ENCODE results near the gene CKM.
"Not testable (repeated sequence)": the region's sequence is repeated elsewhere in the genome, so short reads cannot be mapped to it uniquely, and the experiment has no call there.

The CKM gene

DNA sequence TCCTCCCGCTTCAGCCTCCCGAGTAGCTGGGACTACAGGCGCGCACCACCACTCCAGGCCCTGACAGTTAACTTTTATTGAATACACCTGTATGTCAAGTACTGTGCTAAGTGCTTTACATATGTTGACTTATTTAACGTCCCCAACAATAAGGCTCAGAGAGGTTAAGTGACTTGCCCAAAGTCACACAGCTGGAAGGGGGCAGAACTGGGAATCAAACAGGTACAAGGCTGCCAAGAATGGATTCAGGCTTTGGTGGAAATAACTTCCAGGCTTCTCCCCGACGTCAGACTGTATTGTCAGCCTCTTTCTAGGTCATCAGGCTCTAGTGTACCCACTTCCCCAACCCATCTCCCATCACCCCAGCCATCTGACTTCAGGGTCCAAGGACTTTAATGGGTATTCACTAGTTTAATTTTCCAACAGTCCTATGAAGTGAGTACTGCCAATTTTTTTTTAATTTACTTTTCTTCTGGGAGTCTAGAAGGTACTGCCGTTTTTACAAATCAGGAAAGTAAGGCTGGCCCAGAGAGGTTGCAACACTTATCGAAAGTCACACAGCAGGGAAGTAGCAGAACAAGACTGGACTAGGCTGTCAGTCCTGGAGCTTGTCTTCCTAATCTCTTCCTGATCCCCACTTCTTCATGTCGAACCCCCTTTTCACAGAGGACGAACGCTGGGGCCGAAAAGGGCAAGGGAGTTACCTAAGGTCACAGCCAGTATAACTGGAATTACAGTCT is 4.9 kb upstream of the CKM start:
- in situ Hi-C loops (cut with HindIII; ENCODE audit: low pct_ligation_motif_present, low pct_unique_long_range_greater_than_20kb, low sequenced_read_pairs): no loop called here
- no peak for DNase-seq

DNA sequence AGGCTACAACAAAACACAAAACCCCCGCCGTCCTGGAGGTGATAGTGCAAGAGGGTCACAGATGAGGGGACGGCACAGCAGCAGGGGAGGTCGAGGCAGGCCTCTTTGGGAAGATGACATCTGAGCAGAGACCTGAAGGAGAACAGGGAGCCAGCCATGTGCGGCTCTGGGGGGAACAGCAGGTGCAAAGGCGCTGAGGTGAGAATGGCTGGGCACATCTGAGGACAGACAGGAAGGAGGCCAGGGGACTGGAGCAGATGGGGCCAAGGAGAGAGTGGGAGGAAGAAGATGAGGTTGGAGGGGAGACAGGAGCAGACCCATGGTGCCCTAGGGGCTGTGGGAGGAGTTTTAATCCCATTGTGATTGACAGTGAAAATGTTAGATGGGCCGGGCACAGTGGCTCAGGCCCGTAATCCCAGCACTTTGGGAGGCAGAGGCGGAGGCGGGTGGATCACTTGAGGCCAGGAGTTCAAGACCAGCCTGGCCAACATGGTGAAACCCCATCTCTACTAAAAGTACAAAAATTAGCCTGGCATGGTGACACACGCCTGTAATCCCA is 1.8 kb upstream of the CKM start:
- DNase-seq: no peak
- in situ Hi-C loops (cut with HindIII; ENCODE audit: low pct_ligation_motif_present, low pct_unique_long_range_greater_than_20kb, low sequenced_read_pairs): no loop called here

DNA sequence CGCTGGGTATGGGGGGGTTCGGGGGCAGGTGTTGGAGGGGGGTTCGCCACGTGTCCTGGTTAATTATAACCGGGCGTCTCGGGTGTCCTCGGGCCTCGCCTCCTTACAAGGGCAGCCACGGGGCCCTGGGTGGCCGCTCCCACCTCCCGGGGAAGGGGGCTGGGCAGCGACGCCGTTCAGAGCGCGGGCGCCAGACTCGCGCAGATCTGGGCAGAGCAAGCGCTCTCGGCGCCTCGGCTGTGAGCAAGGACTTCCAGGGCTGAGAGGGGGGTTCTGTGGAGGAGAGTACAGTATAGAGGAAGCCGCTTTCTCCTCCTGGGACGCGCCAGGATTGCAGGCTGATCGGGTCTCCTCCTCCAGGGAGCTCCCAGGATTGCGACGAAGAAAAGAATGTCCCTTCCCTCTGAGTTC is 1.0 kb upstream of the CKM start:
- no peak for DNase-seq
- in situ Hi-C loops (cut with HindIII; ENCODE audit: low pct_ligation_motif_present, low pct_unique_long_range_greater_than_20kb, low sequenced_read_pairs): no loop called here

DNA sequence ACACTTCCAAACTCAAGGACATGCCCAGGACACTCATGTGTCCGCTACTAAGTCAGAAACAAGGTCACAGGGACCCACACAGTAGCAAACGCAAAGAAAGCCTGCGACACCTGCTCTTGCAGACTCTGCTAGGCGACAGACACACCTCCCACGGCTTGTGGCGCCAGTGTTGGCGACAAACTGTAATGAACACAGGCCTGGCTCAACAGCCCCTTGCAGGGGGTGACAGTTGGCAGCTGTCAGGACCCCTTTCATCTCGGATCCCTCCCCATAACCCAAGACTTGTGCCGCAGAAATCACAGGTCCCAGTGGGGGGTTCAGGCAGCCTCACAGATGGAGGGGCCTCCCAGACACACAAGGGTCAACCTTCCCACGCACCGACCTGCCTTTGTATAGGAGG is 364 bp downstream of the CKM start:
- in situ Hi-C loops (cut with HindIII; ENCODE audit: low pct_ligation_motif_present, low pct_unique_long_range_greater_than_20kb, low sequenced_read_pairs): no loop called here
- no peak for DNase-seq

DNA sequence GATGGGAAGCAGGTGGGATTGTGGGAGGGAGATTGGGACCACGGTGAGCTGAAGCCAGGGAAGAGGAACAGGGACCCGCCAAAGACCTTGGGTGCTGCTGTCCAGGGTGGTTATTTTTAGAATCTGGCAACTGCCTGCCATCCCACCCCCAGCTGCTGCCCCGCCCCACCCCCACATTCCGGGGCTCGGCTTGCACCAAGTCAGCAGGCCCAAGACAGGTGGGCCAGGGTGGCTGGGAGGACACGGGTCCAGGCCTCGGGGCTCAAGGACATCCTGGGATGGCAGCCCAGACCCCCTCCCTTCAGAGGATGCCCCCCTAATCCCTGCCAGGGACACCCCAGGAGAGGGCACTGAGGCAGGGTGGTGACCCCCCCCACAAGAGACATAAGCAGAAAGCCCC is 827 bp downstream of the CKM start:
- no peak for DNase-seq
- in situ Hi-C loops (cut with HindIII; ENCODE audit: low pct_ligation_motif_present, low pct_unique_long_range_greater_than_20kb, low sequenced_read_pairs): no loop called here

DNA sequence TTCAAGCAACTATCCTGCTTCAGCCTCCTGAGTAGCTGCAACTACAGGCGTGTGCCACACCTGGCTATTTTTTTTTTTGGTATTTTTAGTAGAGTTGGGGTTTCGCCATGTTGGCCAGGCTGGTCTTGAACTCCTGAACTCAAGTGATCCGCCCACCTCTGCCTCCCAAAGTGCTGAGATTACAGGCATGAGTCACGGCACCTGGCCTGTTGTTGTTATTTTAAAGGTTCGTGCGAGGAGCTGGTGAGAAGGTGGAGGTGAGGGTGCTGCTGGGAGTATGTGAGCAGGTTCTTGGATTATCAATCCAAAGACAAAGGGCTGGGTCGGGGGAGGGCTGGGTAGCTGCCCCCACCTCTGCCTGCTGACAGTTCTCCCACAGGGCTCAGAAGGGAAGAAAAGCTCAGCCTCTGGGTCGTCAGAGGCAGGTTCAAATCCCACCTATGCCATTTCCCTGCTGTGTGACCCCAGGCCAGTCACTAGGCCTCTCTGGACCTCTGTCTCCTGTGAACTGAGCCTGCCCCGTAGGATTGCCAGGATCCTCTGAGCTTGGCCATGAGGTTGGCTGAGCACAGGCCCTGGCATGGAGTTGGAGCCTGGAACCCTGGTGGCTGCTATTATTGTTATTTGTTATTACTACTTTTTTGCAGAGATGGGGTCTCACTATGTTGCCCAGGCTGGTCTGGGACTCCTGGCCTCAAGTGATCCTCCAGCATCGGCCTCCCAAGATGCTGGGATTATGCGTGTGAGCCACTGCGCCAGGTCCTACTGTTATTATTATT is 1.5 kb downstream of the CKM start:
- no peak for DNase-seq

DNA sequence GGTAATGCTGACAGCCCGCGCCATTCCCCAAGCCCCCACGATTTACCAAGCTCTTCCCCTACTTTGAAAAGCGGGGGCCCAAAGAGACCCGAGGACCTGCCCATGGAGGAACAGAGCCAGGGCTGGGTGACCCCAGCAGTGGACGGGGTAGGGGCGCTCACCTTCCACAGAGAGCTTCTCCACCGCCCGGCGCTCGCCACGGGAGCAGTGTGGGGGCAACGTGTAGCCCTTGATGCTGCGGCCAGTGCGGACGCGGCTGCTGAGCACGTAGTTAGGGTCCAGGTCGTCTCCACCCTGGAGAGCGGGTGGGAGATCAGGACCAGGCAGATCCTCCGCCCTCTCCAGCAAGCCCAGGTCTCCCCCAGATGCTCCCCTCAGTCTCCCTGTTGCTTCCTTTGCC is 7.4 kb downstream of the CKM start:
- in situ Hi-C loops (cut with HindIII; ENCODE audit: low pct_ligation_motif_present, low pct_unique_long_range_greater_than_20kb, low sequenced_read_pairs): no loop called here
- DNase-seq: no peak

More for the DNA sequence above, 1.5 kb downstream of the CKM start:
- in situ Hi-C loops (cut with HindIII; ENCODE audit: low pct_ligation_motif_present, low pct_unique_long_range_greater_than_20kb, low sequenced_read_pairs): no loop called here

DNA sequence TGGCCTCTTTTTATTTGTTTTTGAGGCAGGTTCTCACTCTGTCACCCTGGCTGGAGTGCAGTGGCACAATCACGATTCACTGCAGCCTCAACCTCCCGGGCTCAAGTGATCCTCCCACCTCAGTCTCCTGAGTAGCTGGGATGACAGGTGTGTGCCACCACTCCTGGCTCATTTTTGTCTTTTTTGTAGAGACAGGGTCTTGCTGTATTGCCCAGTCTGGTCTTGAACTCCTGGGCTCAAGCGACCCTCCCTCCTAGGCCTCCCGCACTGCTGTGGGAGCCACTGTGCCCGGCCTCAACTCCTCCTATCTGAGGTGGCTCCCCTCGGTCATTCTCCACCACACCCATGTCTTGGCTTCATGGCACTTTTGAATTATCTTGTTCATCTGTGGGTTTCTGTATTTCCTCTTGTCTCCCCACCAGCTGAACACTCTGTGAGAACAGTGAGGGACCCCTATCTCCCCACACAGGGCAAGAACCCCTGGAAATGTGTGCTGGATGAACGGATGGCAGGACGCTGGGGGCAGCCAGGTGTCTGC is 7.9 kb downstream of the CKM start:
- in situ Hi-C loops (cut with HindIII; ENCODE audit: low pct_ligation_motif_present, low pct_unique_long_range_greater_than_20kb, low sequenced_read_pairs): no loop called here
- no peak for DNase-seq

DNA sequence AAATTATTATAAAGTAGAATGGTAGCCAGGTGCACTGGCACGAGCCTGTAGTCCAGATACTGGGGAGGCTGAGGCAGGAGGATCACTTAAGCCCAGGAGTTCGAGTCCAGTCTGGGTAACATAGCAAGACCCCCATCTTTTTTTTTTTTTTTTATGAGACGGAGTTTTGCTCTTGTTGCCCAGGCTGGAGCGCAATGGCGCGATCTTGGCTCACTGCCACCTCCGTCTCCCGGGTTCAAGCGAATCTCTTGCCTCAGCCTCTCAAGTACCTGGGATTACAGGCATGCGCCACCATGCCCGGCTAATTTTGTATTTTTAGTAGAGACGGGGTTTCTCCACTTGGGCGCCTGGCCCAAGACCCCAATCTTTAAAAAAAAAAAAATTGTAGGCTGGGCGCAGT is 10.4 kb downstream of the CKM start:
- DNase-seq; in situ Hi-C loops (cut with HindIII; ENCODE audit: low pct_ligation_motif_present, low pct_unique_long_range_greater_than_20kb, low sequenced_read_pairs): not testable (repeated sequence)

DNA sequence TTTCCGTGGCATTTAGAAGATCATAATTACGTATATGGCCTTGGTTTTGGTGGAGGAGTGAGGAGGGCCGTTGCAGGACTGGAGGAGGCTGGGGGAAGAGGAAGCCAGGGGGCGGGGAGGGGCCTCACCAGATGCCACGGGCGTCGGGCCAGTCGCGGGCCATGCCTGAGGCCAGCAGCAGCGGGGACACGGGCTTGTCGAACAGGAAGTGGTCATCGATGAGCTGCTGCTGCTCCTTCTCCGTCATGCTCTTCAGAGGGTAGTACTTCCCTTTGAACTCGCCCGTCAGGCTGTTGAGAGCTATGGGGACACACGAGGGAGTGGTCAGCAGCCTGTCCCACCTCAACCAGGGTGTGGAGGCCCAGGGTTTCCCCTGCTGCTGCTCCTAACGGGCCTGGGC is 11.1 kb downstream of the CKM start:
- in situ Hi-C loops (cut with HindIII; ENCODE audit: low pct_ligation_motif_present, low pct_unique_long_range_greater_than_20kb, low sequenced_read_pairs): no loop called here
- DNase-seq: no peak

DNA sequence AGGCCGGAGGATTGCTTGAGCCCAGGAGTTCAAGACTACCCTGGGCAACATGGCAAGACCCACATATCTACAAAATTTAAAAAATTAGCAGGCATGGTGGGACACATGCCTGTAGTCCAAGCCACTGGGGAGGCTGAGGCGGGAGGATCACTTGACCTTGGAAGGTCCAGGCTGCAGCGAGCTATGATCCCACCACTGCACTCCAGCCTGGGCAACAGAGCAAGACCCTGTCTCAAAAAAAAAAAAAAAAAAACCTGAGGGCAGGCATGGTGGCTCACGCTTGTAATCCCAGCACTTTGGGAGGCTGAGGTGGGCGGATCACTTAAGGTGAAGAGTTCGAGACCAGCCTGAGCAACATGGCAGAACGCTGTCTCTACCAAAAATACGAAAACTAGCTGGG is 13.4 kb downstream of the CKM start:
- in situ Hi-C loops (cut with HindIII; ENCODE audit: low pct_ligation_motif_present, low pct_unique_long_range_greater_than_20kb, low sequenced_read_pairs); DNase-seq: not testable (repeated sequence)

DNA sequence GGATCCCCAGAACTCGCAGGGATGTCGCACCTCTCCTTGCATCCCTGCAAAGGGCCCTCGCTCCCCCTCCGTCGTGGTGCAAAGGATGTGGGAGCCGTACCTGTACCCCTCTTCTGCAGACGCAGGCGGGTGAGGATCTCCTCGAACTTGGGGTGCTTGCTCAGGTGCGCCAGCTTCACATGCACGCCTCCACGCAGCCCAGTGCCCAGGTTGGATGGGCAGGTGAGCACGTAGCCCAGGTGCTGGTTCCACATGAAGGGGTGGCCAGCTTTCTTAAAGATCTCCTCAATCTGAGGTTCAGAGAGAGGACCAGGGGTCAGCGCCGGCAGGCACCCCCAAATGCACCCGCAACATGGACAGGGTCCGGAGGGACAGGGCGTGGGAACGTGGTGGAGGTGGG is 15.3 kb downstream of the CKM start:
- in situ Hi-C loops (cut with HindIII; ENCODE audit: low pct_ligation_motif_present, low pct_unique_long_range_greater_than_20kb, low sequenced_read_pairs): no loop called here
- no peak for DNase-seq

DNA sequence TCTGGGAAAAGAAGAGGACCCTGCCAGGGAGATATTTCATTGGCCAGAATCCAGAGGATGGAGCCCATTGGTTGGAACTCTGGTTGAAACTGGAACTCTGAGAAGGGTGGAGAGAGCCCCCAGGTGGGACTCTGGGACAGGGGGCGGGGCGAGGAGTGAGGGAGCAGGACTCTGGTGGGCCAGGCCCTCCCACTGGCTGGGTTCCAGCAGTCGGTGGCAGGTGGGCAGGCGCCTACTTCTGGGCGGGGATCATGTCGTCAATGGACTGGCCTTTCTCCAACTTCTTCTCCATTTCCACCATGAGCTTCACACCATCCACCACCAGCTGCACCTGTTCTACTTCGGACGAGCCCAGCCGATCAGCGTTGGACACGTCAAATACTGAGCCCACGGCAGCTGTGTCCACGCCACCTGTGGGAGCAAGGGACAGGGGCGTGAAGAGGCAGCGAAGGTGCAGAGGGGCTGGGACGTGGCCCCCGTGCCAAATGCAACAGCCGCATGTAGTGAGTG is 16.1 kb downstream of the CKM start:
- no peak for DNase-seq
- in situ Hi-C loops (cut with HindIII; ENCODE audit: low pct_ligation_motif_present, low pct_unique_long_range_greater_than_20kb, low sequenced_read_pairs): no loop called here

DNA sequence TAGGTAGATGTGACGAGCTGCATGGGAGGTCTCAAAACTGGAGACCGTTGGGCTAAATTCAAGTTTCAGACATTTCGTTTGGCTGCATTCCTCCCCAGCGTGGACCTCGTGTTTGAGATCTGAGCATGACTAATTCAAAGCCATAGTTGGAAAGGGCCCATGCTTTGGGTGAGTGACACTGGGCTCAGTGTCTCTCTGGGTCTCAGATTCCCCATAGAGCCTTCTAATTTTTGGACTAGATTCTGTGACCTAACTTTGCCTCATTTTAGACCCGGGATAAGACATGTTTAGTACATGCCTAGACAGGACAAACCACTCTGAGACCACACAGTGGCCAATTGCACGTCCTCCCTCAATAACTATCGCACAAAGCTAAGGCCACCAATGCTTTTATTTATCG is 16.6 kb downstream of the CKM start:
- in situ Hi-C loops (cut with HindIII; ENCODE audit: low pct_ligation_motif_present, low pct_unique_long_range_greater_than_20kb, low sequenced_read_pairs): no loop called here

DNA sequence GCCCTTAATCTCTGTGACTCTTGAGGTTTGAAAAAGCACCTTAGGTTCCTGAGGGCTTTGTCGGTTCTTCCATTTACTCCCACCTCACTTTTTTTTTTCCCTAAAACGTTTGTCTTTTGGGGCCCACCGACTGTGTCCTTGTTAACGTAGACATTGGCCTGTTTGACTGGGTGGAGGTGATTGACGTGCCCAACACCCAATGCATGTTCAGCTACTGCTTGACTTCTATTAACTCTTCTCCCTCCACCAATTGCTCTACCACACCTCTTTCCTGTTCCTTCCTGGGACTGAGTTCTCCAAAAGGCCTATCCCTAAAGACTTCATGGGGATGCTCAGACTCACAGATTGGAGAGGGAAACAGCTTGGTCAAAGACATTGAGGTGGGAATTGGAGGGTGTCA is 17.3 kb downstream of the CKM start:
- no peak for DNase-seq
- in situ Hi-C loops (cut with HindIII; ENCODE audit: low pct_ligation_motif_present, low pct_unique_long_range_greater_than_20kb, low sequenced_read_pairs): no loop called here

More for the DNA sequence above, 16.6 kb downstream of the CKM start:
- DNase-seq: no peak

DNA sequence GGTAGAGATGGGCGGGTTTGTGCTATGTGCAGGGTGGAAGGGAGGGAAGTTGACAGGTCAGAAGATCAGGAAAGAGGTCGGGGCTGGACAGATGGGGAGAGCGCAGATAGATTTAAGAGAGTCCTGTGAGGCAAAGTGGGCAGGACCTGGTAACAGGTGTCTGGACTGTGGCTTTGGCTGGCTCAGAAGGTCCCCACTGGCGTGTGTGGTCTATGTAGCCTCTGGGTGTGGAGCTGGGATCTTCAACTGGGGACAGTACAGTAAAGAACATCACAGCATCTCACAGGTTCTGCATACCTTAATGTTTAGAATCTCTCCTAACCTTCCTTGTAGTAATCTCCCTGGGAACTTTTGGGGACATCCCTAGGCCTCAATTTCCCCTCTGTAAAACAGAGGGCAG is 17.7 kb downstream of the CKM start:
- in situ Hi-C loops (cut with HindIII; ENCODE audit: low pct_ligation_motif_present, low pct_unique_long_range_greater_than_20kb, low sequenced_read_pairs): no loop called here
- DNase-seq: no peak

DNA sequence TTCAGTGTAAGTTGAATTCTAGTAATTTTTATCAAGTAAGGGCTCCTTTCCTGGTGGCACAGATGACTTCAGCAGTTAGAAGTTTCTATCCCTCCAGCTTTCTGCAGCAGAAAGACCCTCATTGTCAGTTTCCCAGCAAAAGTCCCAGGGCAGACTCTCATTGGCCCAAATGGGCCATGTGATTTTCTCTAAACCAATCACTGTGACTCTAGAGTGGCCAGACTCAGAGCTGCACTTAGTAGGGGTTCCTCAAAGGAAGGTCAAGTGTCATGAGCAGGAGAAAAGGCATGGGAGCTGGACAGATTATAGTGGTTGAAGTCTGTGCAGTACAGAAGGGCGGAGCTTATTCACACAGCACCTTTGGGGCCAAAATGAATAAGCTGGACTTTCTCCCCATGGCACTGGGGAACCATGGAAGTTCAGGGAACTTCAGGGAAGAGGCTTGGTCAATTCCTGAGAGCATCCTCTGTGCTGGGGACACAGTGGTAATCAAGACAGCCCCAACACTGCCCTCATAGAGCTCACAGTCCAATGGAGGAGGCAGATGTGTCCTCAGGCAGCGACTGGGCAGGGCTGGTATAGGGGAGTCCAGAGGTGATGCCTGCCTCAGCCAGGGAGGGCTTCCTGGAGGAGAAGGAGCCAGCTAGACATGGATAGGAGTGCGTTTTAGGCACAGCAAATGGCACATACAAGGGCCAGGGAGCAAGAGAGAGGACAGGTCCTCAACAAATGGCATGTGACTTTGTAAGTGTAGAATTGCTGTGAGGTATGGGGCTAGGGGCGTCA is 18.3 kb downstream of the CKM start:
- in situ Hi-C loops (cut with HindIII; ENCODE audit: low pct_ligation_motif_present, low pct_unique_long_range_greater_than_20kb, low sequenced_read_pairs): no loop called here
- no peak for DNase-seq

DNA sequence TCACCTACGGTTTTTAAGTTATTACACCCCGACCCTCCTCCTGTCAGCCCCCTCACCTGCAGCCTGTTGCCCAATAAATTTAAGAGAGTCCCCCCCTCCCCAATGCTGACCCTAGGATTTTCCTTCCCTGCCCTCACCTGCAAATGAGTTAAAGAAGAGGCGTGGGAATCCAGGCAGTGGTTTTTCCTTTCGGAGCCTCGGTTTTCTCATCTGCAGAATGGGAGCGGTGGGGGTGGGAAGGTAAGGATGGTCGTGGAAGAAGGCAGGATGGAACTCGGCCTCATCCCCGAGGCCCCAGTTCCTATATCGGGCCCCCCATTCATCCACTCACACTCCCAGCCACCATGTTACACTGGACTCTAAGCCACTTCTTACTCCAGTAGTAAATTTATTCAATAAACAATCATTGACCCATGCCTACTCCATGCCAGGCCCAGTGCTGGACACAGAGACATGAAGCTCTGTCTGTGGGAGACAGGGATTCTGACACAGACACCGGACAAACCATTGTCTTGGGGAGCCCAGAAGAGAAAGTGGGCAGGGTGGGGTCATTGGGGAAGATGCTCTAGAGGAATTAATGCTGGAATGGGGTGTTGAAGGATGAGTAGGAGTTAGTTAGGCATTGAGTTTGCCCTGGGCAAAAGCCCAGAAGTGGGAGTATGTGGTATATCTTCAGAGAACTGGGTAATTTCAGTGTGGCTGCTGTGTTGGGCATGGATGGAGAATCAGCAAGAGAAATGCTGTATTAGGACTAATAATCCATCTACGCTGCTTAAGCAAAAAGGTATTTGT is 19.2 kb downstream of the CKM start:
- in situ Hi-C loops (cut with HindIII; ENCODE audit: low pct_ligation_motif_present, low pct_unique_long_range_greater_than_20kb, low sequenced_read_pairs): no loop called here
- DNase-seq: no peak
